HS-5 (cell line): ENCODE measurements around the gene ATP13A1.

Experiments used
- DNase-seq: peaks from one replicate; pipeline ENCODE4 v3.0.0-alpha.2; 2012; ENCODE audit warnings: low read depth

The ATP13A1 gene

DNA sequence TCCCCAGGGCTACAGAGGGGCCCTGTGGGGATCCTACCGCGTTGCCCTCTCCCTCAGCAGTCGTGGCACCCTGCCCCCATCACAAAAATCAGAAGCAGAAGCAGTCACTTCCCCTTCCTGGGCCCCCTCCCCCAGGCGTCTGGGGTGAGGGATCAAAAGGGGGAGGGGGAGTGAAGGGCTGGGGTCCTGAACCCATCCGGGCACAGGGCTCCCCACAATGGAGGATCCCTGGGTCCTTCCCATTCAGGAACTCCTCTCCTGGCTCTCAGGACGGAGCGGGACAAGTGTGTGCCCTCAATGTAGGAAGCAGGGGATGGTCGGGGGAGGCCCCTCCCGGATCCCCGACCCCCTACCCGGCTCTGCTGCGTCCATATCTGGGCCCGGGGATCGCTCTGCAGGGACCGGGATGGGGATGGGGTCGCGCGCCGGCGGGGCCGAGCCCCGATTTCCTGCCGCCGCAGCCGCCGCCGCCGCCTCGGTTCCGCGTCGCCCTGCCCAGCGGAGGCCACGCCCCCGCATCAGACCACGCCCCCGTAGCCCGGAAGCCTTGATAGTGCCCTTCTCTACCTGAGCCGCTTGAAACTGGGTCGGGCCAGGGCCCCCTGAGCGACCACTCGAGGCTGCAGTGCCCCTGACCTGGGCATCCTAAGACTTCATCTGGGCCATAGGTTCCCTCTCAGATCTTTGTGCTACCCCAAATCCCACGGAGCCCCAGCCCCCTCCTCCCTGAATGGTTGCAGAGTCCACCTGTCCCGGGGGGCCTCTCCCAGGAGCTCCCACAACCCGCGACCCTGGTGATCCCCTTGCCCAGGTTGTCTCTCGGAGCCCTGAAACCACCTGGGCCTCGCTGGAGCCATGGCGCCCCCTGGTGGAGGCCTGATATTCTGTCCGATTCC is 20.1 kb downstream of the ATP13A1 start, which contains the start of gene GMIP:
Gene GMIP, minus strand, starts transcription at position 500 of the 896 bp plus-strand sequence. Its CDS starts 128 bp downstream, at position 372.
- no peak for DNase-seq

DNA sequence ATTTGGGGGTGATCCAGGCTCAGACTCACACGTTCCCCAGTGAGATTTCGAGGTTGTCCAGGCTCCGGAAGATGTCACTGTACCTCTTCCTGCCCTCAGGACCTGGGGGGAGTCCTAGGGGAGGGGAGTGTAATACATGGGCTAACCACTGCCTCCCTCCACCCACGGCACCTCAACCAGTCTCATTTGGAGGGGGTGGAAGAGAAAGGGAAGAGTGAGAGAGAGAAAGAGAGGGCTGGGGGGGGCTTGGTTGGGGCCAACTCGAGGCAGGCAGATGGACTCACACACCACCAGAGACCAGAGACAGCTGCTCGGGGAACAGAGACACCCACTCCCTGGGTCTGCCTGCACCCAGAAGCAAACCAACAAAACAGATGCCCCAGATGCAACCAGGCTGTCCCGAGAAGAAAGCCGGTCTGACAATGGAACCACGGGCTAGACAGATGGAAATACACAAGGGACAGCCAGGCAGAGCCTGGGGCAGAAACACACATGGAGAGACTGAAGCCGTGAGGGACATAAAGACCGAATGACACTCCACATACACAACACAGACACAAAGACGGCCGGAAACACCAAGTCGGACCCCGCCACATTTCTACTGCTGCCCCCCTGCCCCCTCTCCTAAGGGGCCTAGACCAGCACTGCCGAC is 20.8 kb downstream of the ATP13A1 start:
- DNase-seq = no peak

DNA sequence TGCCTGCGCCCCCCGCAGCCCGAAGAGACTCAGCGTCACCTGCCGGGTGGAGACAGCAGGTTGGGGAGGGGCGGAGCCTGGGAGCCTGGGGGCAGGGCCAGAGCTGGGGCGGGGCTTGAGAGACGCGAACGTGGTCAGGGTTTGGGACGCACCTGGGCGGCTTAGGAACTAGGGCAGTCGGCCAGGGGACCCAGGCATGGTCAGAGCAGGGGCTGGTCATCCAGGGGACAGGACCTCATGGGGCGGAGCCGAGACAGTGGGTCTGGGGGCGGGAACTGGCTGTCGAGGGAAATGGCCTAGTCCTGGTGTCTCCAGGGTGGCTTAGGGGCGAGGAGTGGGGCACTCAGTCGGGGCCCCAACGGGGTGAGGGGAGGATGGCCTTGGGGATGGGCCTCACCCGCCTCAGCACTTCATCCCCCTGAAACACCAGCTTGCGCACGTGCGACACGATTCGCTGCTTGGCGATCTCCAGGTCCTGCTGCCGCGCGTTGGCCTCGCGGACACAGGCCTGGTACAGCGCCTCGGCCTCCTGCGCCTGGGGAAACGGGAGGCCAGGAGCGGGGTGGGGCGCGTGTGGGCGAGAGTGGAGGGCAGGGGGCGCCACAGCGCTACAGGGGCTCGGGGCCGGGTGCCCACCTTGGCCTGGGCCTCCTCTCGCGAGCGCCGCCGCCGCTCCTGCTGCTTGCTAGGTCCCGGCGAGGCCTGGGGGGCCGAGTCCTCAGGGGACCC is 25.8 kb downstream of the ATP13A1 start:
- no peak for DNase-seq

DNA sequence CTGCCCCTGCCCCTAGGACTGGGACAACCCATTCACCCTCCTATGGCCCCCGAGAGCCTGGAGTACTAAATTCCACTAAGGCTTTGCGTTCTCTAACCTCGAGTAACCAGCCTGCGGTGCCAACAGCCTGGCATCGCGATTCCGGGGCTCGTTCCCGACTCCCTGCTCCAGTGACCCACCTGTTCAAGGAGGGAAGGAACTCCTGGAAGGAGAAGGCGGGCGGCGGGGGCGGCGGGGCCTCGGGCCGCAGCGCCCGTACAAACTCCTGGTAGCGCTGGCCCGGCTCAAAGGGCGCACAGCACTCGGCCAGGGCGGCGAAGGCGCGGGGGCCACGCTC is 26.3 kb downstream of the ATP13A1 start:
- no peak for DNase-seq

DNA sequence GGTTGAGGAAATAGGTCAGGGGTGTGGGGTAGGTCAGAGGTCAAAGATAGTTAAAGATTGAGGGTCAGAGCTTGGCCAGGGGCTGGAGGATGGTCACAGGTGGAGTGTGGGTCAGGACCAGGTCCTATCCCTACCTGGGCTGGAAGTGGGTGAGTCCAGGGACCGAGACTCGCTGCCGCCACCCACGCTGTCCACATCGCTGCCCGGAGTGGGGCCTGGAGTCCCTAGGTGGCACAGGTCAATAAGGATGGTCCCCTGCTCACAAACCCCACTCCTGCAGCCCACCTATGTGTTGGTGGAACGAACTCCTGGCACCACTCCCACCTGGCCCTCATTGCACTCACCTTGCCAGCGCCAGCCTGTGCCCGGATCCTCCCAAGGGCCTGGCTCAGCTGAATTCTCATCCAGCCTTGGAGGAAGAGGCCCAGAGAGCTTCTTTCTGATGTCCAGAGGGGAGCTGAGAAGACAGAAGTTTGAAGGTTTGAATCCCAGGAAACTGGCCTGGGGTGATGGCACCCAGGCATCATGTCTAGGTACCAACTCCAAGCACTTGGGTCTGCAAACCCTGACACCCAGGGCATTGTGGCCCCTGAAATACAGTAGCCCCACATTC is 26.8 kb downstream of the ATP13A1 start:
- no peak for DNase-seq

DNA sequence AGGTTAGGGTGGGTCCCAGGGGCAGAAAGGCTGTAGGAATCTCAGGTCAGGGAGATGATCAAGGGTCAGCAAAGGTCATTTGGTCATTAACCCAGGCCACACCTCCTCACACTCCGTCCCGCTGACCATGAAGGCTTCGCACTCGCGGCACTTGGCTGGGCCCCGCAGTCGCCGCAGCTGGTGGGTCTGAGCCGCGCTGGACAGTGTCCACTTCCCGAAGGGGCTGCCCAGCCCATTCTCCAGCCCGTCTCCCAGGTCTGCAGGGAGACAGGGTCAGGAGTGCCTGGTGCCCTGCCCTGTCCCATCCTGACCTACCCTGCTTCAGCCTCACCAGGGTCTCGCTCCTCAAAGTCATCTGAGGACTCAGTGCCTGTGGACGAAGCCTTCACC is 28.2 kb downstream of the ATP13A1 start:
- DNase-seq = no peak

DNA sequence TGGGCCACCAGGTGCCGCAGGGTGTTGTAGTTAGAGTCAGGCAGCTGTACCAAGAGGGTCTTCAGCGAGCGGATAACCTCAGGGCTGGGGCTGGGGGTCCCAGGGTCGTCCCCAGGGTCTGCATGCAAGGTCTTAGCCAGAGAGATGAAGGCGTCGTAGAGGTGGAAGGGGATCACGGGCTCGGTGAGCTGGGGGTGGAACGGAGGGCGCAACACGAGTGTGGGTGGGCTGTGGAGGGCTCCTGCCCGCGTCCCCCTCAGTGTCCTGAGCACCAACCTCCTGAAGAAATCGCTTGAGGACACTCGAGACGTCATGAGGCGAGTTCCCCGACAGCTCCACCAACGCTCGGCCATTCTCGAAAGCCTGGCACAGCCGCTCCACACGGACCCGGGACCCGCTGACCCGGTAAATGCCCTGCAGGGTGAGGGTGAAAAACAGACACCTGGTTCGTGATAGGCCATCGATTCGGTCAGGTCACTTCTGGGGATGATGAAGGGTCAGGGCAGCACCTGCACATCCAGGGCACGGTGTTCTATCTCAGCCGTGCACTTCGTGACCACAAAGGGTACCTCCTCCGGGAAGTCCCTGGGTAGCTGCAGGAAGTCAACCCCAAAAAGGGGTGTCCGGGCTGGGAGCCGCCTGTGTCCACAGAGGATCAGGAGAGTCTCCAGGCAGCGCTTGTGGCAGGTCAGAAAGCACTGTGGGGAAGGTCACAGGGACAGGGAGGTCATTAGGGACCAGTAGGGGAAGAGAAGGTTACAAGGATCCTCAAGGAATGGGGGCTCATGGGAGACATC is 28.8 kb downstream of the ATP13A1 start:
- no peak for DNase-seq

DNA sequence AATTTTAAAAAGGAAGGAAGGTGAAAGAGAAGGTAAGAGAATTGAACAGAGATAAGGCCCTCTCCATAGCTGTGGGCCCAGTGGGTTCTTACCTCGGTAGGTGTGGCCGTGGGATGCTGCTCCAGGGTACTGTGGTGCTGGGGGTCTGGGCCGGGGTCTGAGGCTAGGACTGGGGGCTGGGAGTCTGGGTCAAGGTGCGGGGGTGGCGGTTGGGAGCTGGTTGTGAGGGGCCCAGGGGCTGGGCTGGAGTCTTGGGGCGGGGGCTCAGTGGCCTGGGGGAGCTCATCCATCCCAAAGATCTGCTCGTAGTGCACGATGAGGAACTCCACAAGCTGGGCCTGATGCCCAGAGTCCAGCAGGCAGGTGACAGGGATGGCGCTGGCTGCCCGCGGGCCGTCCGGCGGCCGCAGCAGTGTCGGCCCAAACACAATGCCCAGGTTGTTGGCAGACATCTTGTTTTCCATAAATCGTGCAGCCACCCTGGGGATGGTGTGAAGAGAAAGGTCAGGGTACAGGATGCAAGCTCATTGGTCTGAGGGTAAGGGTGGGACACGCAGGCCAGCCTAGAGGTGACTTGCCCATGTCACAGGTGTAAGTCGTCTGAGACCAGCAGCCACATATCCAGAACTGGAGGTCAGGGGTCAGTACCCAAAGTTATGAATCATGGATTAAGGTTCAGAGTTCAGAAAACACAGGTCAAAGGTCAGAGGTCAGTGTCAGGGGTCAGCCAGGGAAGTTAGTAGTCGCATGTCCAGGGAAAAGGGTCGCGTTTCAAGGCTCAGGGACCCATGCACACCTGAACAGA is 29.6 kb downstream of the ATP13A1 start:
- DNase-seq = no peak

DNA sequence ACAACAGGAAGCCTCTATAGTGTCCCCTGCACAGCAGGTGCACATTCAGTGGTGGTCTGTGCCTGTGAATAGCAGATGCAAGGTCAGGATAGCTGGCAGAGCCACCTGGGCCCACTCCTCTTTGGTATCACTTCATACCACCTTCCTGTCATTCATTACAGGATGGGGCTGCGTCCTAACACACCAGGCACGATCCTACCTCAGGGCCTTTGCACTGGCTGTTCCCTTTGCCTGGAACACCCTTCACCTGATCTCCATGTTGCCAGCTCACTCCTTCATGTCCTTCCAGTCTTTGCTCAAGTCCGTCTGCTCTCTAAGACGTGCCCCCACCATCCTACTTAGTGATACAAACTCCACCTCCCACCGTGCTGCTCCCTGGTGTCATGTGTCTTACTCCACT is 30.8 kb downstream of the ATP13A1 start:
- no peak for DNase-seq

DNA sequence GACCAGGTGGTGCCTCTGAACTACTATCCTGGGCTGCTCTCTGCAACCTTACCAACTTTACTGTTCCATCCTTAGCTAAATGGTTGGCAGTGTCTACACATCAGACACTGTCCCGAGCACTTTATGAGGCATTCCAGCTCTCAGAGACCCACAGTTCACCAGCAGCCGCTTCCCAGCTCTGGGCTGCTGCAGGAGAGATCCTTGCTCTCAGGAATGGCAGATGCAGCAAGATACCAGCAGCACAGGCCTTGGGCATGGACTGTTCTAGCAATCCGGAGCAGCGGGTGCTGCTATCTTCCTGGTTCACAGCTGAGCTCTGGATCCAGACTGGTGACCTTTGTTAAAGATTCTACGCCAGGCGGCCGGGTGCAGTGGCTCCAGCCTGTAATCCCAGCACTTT is 32.1 kb downstream of the ATP13A1 start:
- DNase-seq = no peak

DNA sequence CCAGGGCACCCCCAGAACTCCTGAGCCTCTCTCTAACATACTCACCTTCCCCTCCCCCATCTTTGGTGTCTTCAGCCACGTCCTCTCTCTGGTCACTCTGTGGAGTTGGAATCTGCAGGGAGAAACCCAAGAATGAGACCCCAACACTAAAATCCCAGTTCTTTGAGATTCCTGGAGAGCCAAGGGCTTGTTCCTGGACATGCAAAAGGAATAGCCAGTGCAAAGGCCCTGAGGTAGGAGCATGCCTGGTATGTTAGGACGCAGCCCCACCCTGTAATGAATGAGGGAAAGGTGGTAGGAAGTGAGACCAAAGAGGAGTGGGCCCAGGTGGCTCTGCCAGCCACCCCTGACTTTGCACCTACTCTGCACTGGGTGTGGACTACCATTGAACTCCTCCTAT is 33.0 kb downstream of the ATP13A1 start:
- DNase-seq = no peak

DNA sequence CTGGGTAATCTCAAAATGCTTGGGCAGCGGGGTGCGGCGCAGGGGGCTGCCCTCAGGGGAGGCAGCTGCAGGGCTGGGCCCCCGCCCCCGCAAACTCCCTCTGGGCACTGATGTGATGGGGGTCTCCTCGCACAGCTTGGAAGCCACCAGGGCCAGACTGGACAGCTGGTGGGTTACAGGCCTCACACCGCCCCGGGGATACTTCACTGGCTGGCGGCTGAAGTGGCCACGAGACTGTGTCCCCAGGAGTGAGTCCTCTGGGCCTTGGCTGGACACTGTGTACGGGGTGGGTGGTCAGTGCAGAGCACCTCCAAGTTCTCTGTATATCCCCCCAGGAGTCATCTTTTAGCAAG is 33.4 kb downstream of the ATP13A1 start:
- no peak for DNase-seq

DNA sequence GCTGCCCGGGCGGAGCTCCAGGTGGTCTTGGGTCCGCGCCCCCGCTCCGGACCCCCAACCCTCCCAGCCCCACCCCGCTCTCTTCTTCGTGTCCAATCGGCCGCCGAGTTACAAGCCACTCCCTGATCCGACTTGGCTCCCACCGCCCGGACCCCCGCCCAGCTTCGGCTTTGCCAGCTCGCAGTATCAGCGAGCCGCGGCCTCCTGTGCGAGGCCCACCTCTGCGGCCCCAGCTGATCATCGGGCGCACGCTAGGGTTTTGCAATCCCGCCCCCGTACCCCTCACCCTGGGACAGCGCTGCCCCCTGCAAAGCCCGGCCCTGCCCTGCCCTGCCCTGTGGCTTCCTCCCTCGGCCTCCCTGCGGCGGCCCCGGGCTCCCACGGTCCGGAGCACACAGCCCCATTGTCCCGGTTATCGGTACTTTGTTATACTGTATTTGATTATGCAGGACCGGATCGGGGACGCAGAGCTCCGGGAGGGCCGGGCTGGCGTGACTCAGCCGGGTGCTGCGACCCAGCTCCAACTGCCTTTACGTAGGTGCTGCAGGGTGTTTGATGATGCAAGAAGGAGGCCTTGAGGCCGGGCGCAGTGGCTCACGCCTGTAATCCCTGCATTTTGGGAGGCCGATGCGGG is 34.9 kb downstream of the ATP13A1 start:
- DNase-seq = no peak

DNA sequence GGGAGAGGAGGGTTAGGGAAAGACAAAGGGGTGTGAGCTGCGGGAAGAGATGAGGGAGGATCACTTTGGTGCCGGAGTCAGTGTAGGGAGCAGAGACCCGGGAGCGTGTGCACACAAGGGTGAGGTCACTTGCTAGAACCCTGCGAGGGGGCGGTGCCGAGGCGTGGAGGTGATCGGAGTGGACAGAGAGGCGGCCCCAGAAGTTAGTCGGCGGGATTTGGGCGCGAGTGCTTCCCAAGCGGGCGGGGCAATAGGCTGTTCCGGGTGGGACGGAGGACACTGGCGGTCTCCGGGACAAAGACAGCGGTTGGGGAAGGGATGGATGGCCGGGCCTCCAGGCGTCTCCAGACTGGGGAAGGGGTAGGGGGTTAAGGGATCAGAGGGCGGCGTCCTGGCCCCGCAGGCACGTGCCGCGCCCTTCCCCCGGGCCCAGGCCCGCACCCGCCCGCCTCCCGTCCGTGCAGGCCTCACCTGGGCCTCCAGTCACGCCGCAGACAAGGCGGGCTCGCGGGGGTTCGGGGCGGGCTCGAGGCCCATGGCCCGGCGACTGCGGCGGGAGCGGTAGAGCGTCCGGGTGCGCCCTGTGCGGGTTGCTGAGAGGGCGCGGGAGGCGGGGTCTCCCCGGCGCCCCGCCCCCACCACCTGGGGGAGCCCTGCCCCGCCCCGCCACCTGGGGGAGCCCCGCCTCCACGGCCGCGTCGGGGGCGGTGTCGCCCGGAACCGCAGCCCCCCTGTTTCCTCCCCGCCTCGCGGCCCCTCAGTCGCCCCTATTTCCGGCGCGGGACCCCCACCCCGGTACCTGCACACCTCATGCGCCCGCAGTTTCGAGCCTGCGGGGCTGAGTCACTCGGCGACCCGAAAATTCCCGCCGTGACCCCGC is 35.6 kb downstream of the ATP13A1 start, which contains the start of gene LPAR2:
Gene LPAR2, minus strand, starts transcription at position 600 of the 880 bp plus-strand sequence. CDS start 945 bp downstream, outside the sequence.
- no peak for DNase-seq

DNA sequence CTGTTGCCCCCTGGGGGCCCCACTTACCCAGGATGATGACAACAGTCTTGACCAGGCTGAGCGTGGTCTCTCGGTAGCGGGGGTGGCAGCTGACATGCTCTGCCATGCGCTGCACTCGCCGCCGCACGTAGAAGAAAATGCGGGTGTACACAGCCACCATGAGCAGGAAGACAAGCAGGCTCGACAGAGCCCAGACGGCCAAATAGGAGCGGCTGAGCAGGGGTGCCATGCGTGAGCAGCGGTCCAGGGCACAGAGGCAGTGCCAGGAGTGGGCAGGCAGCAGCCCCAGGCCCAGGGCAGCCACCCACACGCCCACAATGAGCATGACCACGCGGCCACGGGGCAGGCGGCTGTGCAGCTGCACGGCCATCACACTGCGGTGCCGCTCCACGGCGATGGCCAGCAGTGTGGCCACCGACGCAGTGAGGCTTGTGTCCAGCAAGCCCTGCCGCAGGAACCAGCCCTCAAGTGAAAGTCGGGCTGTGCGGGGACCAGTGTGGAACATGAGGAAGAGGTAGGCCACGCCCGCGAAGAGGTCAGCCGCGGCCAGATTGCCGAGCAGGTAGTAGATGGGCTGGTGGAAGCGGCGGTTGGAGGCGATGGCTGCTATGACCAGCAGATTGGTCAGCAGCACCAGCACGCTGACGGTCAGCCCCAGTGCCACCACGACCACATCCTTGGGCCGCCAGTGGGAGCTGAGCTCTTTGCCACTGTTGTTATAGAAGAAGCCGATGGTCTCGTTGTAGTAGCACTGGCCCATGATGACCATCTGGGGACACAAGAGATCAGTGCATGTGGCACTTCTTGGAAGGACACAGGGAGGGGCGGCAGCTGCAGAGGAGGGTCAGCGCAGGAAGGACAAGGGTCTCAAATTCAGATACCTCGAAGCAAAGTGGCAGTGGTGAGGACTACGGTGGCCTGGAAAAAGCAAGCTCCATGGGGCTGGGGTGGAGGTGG is 36.7 kb downstream of the ATP13A1 start:
- no peak for DNase-seq

DNA sequence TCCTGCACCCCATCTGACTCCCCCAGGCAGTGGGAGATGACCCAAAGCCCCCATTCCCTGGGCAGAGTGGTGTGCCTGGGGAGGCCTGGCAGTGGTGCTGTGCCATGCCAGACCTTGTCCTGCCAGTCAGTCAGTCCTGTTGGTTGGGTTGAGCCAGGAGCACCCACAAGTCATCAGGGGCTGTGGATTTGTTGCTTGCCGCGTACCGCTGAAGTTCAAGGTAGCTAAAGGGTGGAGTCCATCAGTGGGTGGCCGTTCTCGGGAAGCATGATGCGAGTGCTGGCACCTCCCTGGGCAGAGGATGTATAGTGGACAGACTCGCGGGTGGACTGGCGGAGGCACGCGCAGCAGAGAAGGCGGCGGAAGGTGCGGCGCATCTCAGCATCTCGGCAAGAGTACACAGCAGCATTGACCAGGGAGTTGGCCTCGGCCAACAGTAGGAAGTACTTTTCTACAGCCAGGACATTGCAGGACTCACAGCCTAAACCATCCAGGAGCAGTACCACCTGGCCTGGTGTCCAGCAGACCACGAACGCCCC is 39.4 kb downstream of the ATP13A1 start:
- DNase-seq = no peak

DNA sequence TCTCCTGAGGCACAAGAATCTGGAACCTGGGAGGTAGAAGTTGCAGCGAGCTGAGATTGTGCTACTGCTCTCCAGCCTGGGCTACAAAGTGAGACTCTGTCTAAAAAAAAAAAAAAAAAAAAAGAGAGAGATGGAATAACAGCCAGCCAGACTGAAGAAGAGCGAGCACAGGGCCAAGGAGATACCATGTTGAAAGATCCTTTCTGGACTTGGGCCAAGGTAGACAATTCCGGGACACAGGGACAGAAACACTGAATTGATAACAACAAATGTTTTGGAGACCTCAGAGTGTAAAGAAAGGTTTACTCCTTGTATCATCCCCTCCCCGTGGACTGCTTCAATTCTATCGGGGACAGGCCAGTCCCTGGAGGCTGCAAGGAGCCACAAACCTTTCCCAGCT is 40.1 kb downstream of the ATP13A1 start:
- DNase-seq = no peak

DNA sequence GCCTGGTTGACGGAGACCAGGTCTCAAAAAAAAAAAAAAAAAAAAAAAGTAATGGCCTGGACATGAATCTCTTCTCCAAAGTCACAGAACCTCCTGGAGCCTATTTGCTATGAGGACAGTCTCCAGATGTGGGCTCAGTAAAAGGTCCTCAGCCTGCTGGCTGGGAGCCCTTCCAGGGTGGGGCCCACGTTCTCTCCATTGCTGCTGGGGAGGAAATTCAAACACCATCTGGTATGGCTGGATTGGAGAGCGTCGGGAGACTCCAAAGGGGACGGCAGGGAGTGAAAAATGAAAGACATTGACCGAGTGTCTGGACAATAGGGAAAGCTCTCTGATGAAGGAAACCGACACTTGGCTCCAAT is 43.6 kb downstream of the ATP13A1 start:
- DNase-seq = no peak
